ENCODE data around the gene IQSEC1.

Gene IQSEC1

GRCh38 chr3:13073326-13074005 is at the start of gene IQSEC1:
Gene IQSEC1, minus strand, starts transcription at chr3:13073429. Its CDS starts 415 bp downstream, at chr3:13073014.
- no peak for FAIRE-seq

- FAIRE-seq: no peak
These were observed 49.1 kb upstream of the IQSEC1 start for GRCh38 chr3:13122081-13123012.

- FAIRE-seq: no peak
These were observed 48.3 kb upstream of the IQSEC1 start for GRCh38 chr3:13121553-13122001.

- FAIRE-seq: no peak
These were observed 47.8 kb upstream of the IQSEC1 start for GRCh38 chr3:13120928-13121552.

- FAIRE-seq: no peak
These were observed 47.2 kb upstream of the IQSEC1 start for GRCh38 chr3:13120289-13120927.

GRCh38 chr3:13119471-13120220 is 46.4 kb upstream of the IQSEC1 start:
- FAIRE-seq: no peak

- no peak for FAIRE-seq
These were observed 43.2 kb upstream of the IQSEC1 start for GRCh38 chr3:13116426-13116825.

GRCh38 chr3:13115991-13116390 is 42.8 kb upstream of the IQSEC1 start:
- FAIRE-seq: no peak

GRCh38 chr3:13115576-13115910 is 42.3 kb upstream of the IQSEC1 start:
- no peak for FAIRE-seq

GRCh38 chr3:13114811-13115575 is 41.8 kb upstream of the IQSEC1 start:
- no peak for FAIRE-seq

- no peak for FAIRE-seq
These were observed 40.4 kb upstream of the IQSEC1 start for GRCh38 chr3:13113346-13114330.

- no peak for FAIRE-seq
These were observed 39.5 kb upstream of the IQSEC1 start for GRCh38 chr3:13112521-13113345.

- FAIRE-seq: no peak
These were observed 38.8 kb upstream of the IQSEC1 start for GRCh38 chr3:13111873-13112520.

GRCh38 chr3:13111173-13111872 is 38.1 kb upstream of the IQSEC1 start:
- FAIRE-seq: no peak

GRCh38 chr3:13110678-13111116 is 37.5 kb upstream of the IQSEC1 start:
- FAIRE-seq: peak; percentile 87

- FAIRE-seq: no peak
These were observed 36.3 kb upstream of the IQSEC1 start for GRCh38 chr3:13109516-13109915.

GRCh38 chr3:13108861-13109260 is 35.6 kb upstream of the IQSEC1 start:
- no peak for FAIRE-seq

- no peak for FAIRE-seq
These were observed 34.4 kb upstream of the IQSEC1 start for GRCh38 chr3:13107661-13108060.

Data from islet of Langerhans (tissue), 1 donor.